Loucy (cell line): ENCODE measurements around the gene ADCY6.

ENCODE experiments used
- H2AFZ ChIP-seq: fragments of 200-600 bp; sonication (generic); 2 replicates; pipeline ENCODE4 v1.6.0; 2016; ENCODE audit warnings: antibody characterized with exemption, mild to moderate bottlenecking, low read length, moderate library complexity
- H3F3A ChIP-seq: fragments of 200-600 bp; 2 replicates; pipeline ENCODE4 v1.6.0; 2016; ENCODE audit warnings: antibody characterized with exemption, low read depth, mild to moderate bottlenecking
- H3K27me3 ChIP-seq: fragments of 200-600 bp; sonication (generic); 2 replicates; pipeline ENCODE4 v1.6.1; 2014; ENCODE audit warnings: low read length, mild to moderate bottlenecking; ENCODE audit not compliant: insufficient read depth, poor library complexity, severe bottlenecking
- H3K36me3 ChIP-seq: fragments of 200-600 bp; sonication (generic); 2 replicates; pipeline ENCODE4 v1.6.1; 2016; ENCODE audit warnings: low read length; ENCODE audit not compliant: insufficient read depth
- H3K4me1 ChIP-seq: fragments of 200-600 bp; sonication (generic); 2 replicates; pipeline ENCODE4 v1.5.1; 2014; ENCODE audit warnings: low read length, mild to moderate bottlenecking; ENCODE audit not compliant: insufficient read depth, poor library complexity, severe bottlenecking
- H3K4me2 ChIP-seq: fragments of 200-600 bp; sonication (generic); 2 replicates; pipeline ENCODE4 v1.6.0; 2014; ENCODE audit warnings: antibody characterized with exemption, low read length, low read depth, mild to moderate bottlenecking; ENCODE audit not compliant: poor library complexity, severe bottlenecking
- H3K4me3 ChIP-seq: fragments of 200-600 bp; sonication (generic); 2 replicates; pipeline ENCODE4 v1.5.1; 2014; ENCODE audit warnings: low read length, mild to moderate bottlenecking, mixed read lengths; ENCODE audit not compliant: poor library complexity, severe bottlenecking
- H3K79me2 ChIP-seq: fragments of 200-600 bp; sonication (generic); 2 replicates; pipeline ENCODE4 v1.6.1; 2014; ENCODE audit warnings: low read length; ENCODE audit not compliant: insufficient read depth
- H3K9ac ChIP-seq: fragments of 200-600 bp; sonication (generic); 2 replicates; pipeline ENCODE4 v1.6.0; 2014; ENCODE audit warnings: mild to moderate bottlenecking, low read depth, low read length, moderate library complexity; ENCODE audit not compliant: poor library complexity, severe bottlenecking
- H3K9me2 ChIP-seq: fragments of 200-600 bp; sonication (generic); replicated peaks from 2 replicates; pipeline ENCODE4 v1.6.1; 2016; ENCODE audit warnings: low read depth, low read length, mixed read lengths
- H3K9me3 ChIP-seq: fragments of 200-600 bp; sonication (generic); 2 replicates; pipeline ENCODE4 v1.6.1; 2014; ENCODE audit warnings: mild to moderate bottlenecking, antibody characterized with exemption, low read length, low read depth; ENCODE audit not compliant: insufficient read depth
- H4K20me1 ChIP-seq: fragments of 200-600 bp; sonication (generic); 2 replicates; pipeline ENCODE4 v1.6.0; 2014; ENCODE audit warnings: antibody characterized with exemption, low read length, mild to moderate bottlenecking; ENCODE audit not compliant: insufficient read depth, poor library complexity, severe bottlenecking
- EZH2phosphoT487 ChIP-seq: fragments of 200-600 bp; IDR thresholded peaks from 2 replicates; pipeline ENCODE4 v1.6.1; 2018; ENCODE audit warnings: antibody characterized with exemption, mild to moderate bottlenecking, moderate library complexity, borderline replicate concordance
- TF ChIP-seq, protein P1 (sequence below): fragments of 200-600 bp; sonication (generic); conservative IDR thresholded peaks from 2 replicates; pipeline ENCODE4 v1.5.1; 2014; ENCODE audit warnings: mild to moderate bottlenecking, antibody characterized with exemption, low read length

The ADCY6 gene

DNA sequence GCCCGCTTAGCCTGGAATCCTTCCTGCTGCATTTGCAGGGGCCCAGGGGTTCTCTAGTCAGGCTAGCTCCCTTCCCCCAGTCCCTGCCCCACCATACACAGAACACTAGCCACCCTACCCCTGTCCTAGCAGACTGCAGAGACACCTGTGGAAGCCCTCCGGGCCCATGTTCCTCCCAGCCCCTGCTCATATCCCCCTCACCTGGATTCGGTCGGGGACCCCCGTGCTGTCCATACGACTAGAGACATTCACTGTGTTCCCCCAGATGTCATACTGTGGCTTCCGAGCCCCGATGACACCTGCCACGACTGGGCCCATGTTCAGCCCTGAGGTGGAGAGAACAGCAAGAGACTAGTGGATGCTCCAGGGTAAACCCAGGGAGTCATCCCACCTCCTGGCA is 20.2 kb downstream of the ADCY6 start:
- no peak overlapping the region for H3K4me3 ChIP-seq
- no peaks in the 10 kb centered on the region for H4K20me1 ChIP-seq
- H3K9me2 ChIP-seq: no peaks in the 10 kb centered on the region
- H3K4me2 ChIP-seq: no peak overlapping the region
- H3F3A ChIP-seq: 0 out of 2 replicates have a peak, but pooled peaks cover 4% of the 10 kb centered on the region
- H3K9me3 ChIP-seq: no peaks in the 10 kb centered on the region
- no peak overlapping the region for H2AFZ ChIP-seq
- H3K79me2 ChIP-seq: no peaks in the 10 kb centered on the region
- no peak overlapping the region for H3K9ac ChIP-seq
- H3K36me3 ChIP-seq: peaks cover 23% of the 10 kb centered on the region; the same call in 1 of the 2 replicates
- H3K27me3 ChIP-seq: no peaks in the 10 kb centered on the region
- TF ChIP-seq, protein P1, sequence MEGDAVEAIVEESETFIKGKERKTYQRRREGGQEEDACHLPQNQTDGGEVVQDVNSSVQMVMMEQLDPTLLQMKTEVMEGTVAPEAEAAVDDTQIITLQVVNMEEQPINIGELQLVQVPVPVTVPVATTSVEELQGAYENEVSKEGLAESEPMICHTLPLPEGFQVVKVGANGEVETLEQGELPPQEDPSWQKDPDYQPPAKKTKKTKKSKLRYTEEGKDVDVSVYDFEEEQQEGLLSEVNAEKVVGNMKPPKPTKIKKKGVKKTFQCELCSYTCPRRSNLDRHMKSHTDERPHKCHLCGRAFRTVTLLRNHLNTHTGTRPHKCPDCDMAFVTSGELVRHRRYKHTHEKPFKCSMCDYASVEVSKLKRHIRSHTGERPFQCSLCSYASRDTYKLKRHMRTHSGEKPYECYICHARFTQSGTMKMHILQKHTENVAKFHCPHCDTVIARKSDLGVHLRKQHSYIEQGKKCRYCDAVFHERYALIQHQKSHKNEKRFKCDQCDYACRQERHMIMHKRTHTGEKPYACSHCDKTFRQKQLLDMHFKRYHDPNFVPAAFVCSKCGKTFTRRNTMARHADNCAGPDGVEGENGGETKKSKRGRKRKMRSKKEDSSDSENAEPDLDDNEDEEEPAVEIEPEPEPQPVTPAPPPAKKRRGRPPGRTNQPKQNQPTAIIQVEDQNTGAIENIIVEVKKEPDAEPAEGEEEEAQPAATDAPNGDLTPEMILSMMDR: no peak
- H3K4me1 ChIP-seq: peaks cover 25% of the 10 kb centered on the region

DNA sequence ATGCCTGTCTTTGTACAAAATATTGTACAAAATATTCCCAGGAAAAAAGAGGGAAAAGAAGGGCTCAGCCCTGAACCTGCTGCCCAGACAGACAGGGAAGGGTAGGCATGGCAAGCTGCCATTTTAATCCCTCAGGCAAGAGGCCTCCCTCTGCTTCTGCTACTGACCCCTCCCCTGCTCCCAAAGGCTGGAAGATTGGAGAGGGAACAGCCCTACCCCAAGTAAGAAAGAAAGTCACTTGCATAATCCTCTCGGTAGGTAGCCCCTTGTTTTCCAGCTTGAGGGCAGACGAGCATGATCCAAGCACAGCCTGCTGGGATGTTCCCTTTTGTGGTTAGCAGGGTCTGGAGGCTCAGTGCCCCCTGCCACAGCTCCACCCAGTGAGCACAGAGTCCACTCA is 20.7 kb downstream of the ADCY6 start:
- Histone ChIP-seq H3K4me3 (no peak overlapping the region), H3K9me3 (no peaks in the 10 kb centered on the region), H3K9me2 (no peaks in the 10 kb centered on the region), H3K36me3 (peaks cover 17% of the 10 kb centered on the region; the same call in 1 of the 2 replicates), H3K4me2 (no peak overlapping the region), H2AFZ (no peak overlapping the region), H4K20me1 (no peaks in the 10 kb centered on the region), H3F3A (0 out of 2 replicates have a peak, but pooled peaks cover 4% of the 10 kb centered on the region), H3K9ac (no peak overlapping the region), H3K27me3 (no peaks in the 10 kb centered on the region), H3K79me2 (no peaks in the 10 kb centered on the region), H3K4me1 (peaks cover 27% of the 10 kb centered on the region)
- TF ChIP-seq EZH2phosphoT487: no peak
- TF ChIP-seq, protein P1: no peak

DNA sequence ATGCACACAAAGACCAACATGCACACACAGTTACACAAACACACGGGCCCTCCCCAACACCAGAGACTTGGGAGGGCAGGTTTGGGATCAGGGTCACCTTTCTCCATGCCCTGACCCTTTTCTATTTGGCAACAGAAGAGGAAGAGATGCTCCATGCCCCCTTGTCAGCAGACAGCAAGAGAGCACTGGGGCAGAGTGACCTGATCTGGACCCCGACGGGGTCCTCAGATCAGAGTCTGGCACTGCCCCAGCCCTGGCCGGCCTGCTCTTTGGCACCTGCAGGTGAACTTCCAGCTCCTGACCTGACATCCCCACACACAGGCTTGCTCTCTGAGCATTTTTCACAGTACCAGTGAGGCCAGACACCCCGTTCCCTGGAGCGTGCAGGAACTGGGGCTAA is 21.4 kb downstream of the ADCY6 start:
- H3K4me1 ChIP-seq: peaks cover 31% of the 10 kb centered on the region
- no peaks in the 10 kb centered on the region for H3K79me2 ChIP-seq
- H3K4me3 ChIP-seq: no peak overlapping the region
- peaks cover 16% of the 10 kb centered on the region; the same call in 1 of the 2 replicates for H3K36me3 ChIP-seq
- H3K27me3 ChIP-seq: no peaks in the 10 kb centered on the region
- no peak overlapping the region for H3K9ac ChIP-seq
- H3K4me2 ChIP-seq: no peak overlapping the region
- H2AFZ ChIP-seq: no peak overlapping the region
- H4K20me1 ChIP-seq: no peaks in the 10 kb centered on the region
- TF ChIP-seq, protein P1: no peak
- TF ChIP-seq EZH2phosphoT487: no peak
- no peaks in the 10 kb centered on the region for H3K9me3 ChIP-seq
- H3K9me2 ChIP-seq: no peaks in the 10 kb centered on the region
- 0 out of 2 replicates have a peak, but pooled peaks cover 4% of the 10 kb centered on the region for H3F3A ChIP-seq
